Osteoblast (primary cell): ENCODE data around the gene DAZAP2. TPM values are rescaled to one million over a fixed set of nuclear protein-coding genes. Genes with fewer than 3 reads are reported as not detected.
"Not testable (repeated sequence)": the region's sequence is repeated elsewhere in the genome, so short reads cannot be mapped to it uniquely, and the experiment has no call there.

Experiments used
- DNase-seq: peaks from one replicate; pipeline ENCODE4 v3.0.0; 2011; ENCODE audit warnings: low spot score, mixed read lengths; ENCODE audit not compliant: insufficient read length; ENCODE audit errors: missing footprints
- H2AFZ ChIP-seq: 2 replicates; pipeline ENCODE4 v1.6.0; 2011; ENCODE audit warnings: mild to moderate bottlenecking, low read length
- H3K27ac ChIP-seq: 2 replicates; pipeline ENCODE4 v1.5.1; 2011; ENCODE audit warnings: mild to moderate bottlenecking, low read depth, low read length, moderate library complexity
- H3K27me3 ChIP-seq: 2 replicates; pipeline ENCODE4 v1.6.0; 2012; ENCODE audit warnings: mild to moderate bottlenecking, control low read depth, inconsistent platforms, low read length, moderate library complexity; ENCODE audit not compliant: insufficient read depth
- H3K36me3 ChIP-seq: 2 replicates; pipeline ENCODE4 v1.5.1; 2011; ENCODE audit warnings: mild to moderate bottlenecking, low read length, control low read depth, moderate library complexity; ENCODE audit not compliant: insufficient read depth
- H3K4me1 ChIP-seq: 2 replicates; pipeline ENCODE4 v1.5.1; 2011; ENCODE audit warnings: mild to moderate bottlenecking, low read length, control low read depth, moderate library complexity; ENCODE audit not compliant: insufficient read depth
- H3K4me2 ChIP-seq: 2 replicates; pipeline ENCODE4 v1.6.0; 2011; ENCODE audit warnings: mild to moderate bottlenecking, low read length; ENCODE audit not compliant: insufficient read depth
- H3K4me3 ChIP-seq: fragments of 200-600 bp; sonication (generic); 3 replicates; pipeline ENCODE4 v1.5.1; 2012; ENCODE audit warnings: mild to moderate bottlenecking, low read length, inconsistent platforms; ENCODE audit not compliant: insufficient read depth
- H3K79me2 ChIP-seq: 2 replicates; pipeline ENCODE4 v1.6.0; 2012; ENCODE audit warnings: mild to moderate bottlenecking, low read length, control low read depth, inconsistent platforms; ENCODE audit not compliant: insufficient read depth
- H3K9me3 ChIP-seq: 2 replicates; pipeline ENCODE4 v1.5.1; 2011; ENCODE audit warnings: low read depth, low read length, control low read depth
- H4K20me1 ChIP-seq: 2 replicates; pipeline ENCODE4 v1.6.0; 2012; ENCODE audit warnings: mild to moderate bottlenecking, low read length, control low read depth; ENCODE audit not compliant: insufficient read depth
- CTCF ChIP-seq: IDR thresholded peaks from 2 replicates; pipeline ENCODE4 v1.5.1; 2011; ENCODE audit warnings: mild to moderate bottlenecking, low read depth, low read length, moderate library complexity; ENCODE audit errors: extremely low read depth
- total RNA-seq: library from RNA; depleted of rRNA; stranded (reverse); fragments of >200 nt; gene quantifications from 2 replicates; pipeline ENCODE4 v1.2.3, GENCODE V29; 2012

Gene DAZAP2
- total RNA-seq, 1 donor = 160 TPM

- no peaks in the 10 kb centered on the region for H4K20me1 ChIP-seq
- H3K9me3 ChIP-seq = no peaks in the 10 kb centered on the region
- H2AFZ ChIP-seq = peak overlapping the region; percentile 57
- peaks cover 7% of the 10 kb centered on the region for H3K4me1 ChIP-seq
- no peaks in the 10 kb centered on the region for H3K36me3 ChIP-seq
- no peaks in the 10 kb centered on the region for H3K79me2 ChIP-seq
- H3K4me3 ChIP-seq = no peak overlapping the region
- no peaks in the 10 kb centered on the region for H3K27me3 ChIP-seq
- H3K4me2 ChIP-seq = peak overlapping the region; percentile 40
- peak; percentile 67 for DNase-seq
- H3K27ac ChIP-seq = no peak overlapping the region
- no peak for TF ChIP-seq CTCF
Observed at GRCh38 chr12:51281202-51281924, 42.7 kb downstream of the DAZAP2 start.

GRCh38 chr12:51285843-51286242 lies 47.2 kb downstream of the DAZAP2 start:
- no peak overlapping the region for H3K4me3 ChIP-seq
- no peaks in the 10 kb centered on the region for H3K79me2 ChIP-seq
- H3K9me3 ChIP-seq = no peaks in the 10 kb centered on the region
- no peaks in the 10 kb centered on the region for H3K36me3 ChIP-seq
- H4K20me1 ChIP-seq = no peaks in the 10 kb centered on the region
- H3K27ac ChIP-seq = no peak overlapping the region
- H3K27me3 ChIP-seq = no peaks in the 10 kb centered on the region
- peaks cover 7% of the 10 kb centered on the region for H3K4me1 ChIP-seq
- TF ChIP-seq CTCF = no peak
- no peak overlapping the region for H3K4me2 ChIP-seq
- no peak overlapping the region for H2AFZ ChIP-seq
- no peak for DNase-seq

GRCh38 chr12:51291603-51292513 lies 53.2 kb downstream of the DAZAP2 start:
- not testable (repeated sequence) for H3K9me3 ChIP-seq, H4K20me1 ChIP-seq, DNase-seq, H3K27me3 ChIP-seq, H3K4me2 ChIP-seq, H3K4me3 ChIP-seq, H3K36me3 ChIP-seq, H2AFZ ChIP-seq, H3K4me1 ChIP-seq, H3K27ac ChIP-seq, H3K79me2 ChIP-seq

Other genes starting within 250 kb of the DAZAP2 start
- gene SLC11A2, start 212.4 kb upstream of the DAZAP2 start, total RNA-seq = 64.4 and 80.7 TPM in 2 replicates
- 54.8 and 56.1 TPM in 2 replicates for gene LETMD1, start 190.5 kb upstream of the DAZAP2 start, total RNA-seq
- gene CSRNP2, start 155.2 kb upstream of the DAZAP2 start, total RNA-seq = 27.4 and 30.0 TPM in 2 replicates
- gene TFCP2, start 65.7 kb upstream of the DAZAP2 start, total RNA-seq = 7.6 and 8.3 TPM in 2 replicates
- gene POU6F1, start 20.8 kb upstream of the DAZAP2 start, total RNA-seq = 6.8 and 7.6 TPM in 2 replicates
- 9.8 and 13.6 TPM in 2 replicates for gene SMAGP, start 31.6 kb downstream of the DAZAP2 start, total RNA-seq
- under 0.01 TPM in 1 of 2 replicates, not detected in the other for gene BIN2, start 85.3 kb downstream of the DAZAP2 start, total RNA-seq
- not detected in 2 replicates for gene CELA1, start 107.9 kb downstream of the DAZAP2 start, total RNA-seq
- gene GALNT6, start 152.6 kb downstream of the DAZAP2 start, total RNA-seq = 7.1 and 9.8 TPM in 2 replicates
- 1.2 and 2.9 TPM in 2 replicates for gene SLC4A8, start 186.0 kb downstream of the DAZAP2 start, total RNA-seq